DMS79 (cell line): Measurements from ENCODE around the gene CMIP.

Experiments used
- DNase-seq: peaks from one replicate; lab custom pipeline; 2025; lab: John Stamatoyannopoulos, UW

Gene CMIP

GRCh38 chr16:81639931-81640680 lies 195.5 kb downstream of the CMIP start:
- no peak for DNase-seq

- no peak for DNase-seq
Measured at GRCh38 chr16:81640681-81641070, 196.1 kb downstream of the CMIP start.

GRCh38 chr16:81641395-81642106 lies 196.9 kb downstream of the CMIP start:
- peak; percentile 51 for DNase-seq

- no peak for DNase-seq
Measured at GRCh38 chr16:81642107-81642436, 197.5 kb downstream of the CMIP start.

GRCh38 chr16:81642943-81643342 lies 198.3 kb downstream of the CMIP start:
- no peak for DNase-seq

- peak; percentile 34 for DNase-seq
Measured at GRCh38 chr16:81645266-81645694, 200.7 kb downstream of the CMIP start.

- no peak for DNase-seq
Measured at GRCh38 chr16:81645925-81646324, 201.3 kb downstream of the CMIP start.

GRCh38 chr16:81646561-81646960 lies 202.0 kb downstream of the CMIP start:
- no peak for DNase-seq

GRCh38 chr16:81647527-81647926 lies 202.9 kb downstream of the CMIP start:
- no peak for DNase-seq

GRCh38 chr16:81649561-81650184 lies 205.1 kb downstream of the CMIP start:
- DNase-seq, result no peak

- DNase-seq, result no peak
Measured at GRCh38 chr16:81650281-81650680, 205.7 kb downstream of the CMIP start.

- peak; percentile 5 for DNase-seq
Measured at GRCh38 chr16:81650982-81651562, 206.5 kb downstream of the CMIP start.

GRCh38 chr16:81651758-81652718 lies 207.4 kb downstream of the CMIP start:
- peak; percentile 10 for DNase-seq

GRCh38 chr16:81652798-81653505 lies 208.3 kb downstream of the CMIP start:
- no peak for DNase-seq

- no peak for DNase-seq
Measured at GRCh38 chr16:81654346-81654745, 209.7 kb downstream of the CMIP start.

- DNase-seq, result no peak
Measured at GRCh38 chr16:81655469-81656162, 211.0 kb downstream of the CMIP start.

- no peak for DNase-seq
Measured at GRCh38 chr16:81657224-81657623, 212.6 kb downstream of the CMIP start.

GRCh38 chr16:81657781-81658180 lies 213.2 kb downstream of the CMIP start:
- DNase-seq, result no peak

- no peak for DNase-seq
Measured at GRCh38 chr16:81658373-81658772, 213.8 kb downstream of the CMIP start.

GRCh38 chr16:81659249-81659648 lies 214.6 kb downstream of the CMIP start:
- no peak for DNase-seq
